OCI-LY3 (cell line): ENCODE data around the gene KRT13.

Experiments
- H2AFZ ChIP-seq: fragments of 200-600, 300-600 bp; shearing (Covaris generic); 2 replicates; pipeline ENCODE4 v1.6.0; 2014; ENCODE audit warnings: antibody characterized with exemption, low read depth, low read length
- H3K27ac ChIP-seq: fragments of 200-600, 300-600 bp; sonication (generic); 2 replicates; pipeline ENCODE4 v1.5.1; 2014; ENCODE audit warnings: mild to moderate bottlenecking, low read length, moderate library complexity, mixed read lengths
- H3K27me3 ChIP-seq: fragments of 200-600, 300-600 bp; sonication (generic); 2 replicates; pipeline ENCODE4 v1.6.1; 2014; ENCODE audit warnings: low read depth, low read length, mixed read lengths
- H3K36me3 ChIP-seq: fragments of 200-600, 300-600 bp; sonication (generic); replicated peaks from 2 replicates; pipeline ENCODE3; 2014; ENCODE audit warnings: low read depth, low read length, mixed read lengths
- H3K4me1 ChIP-seq: fragments of 300-600, 200-600 bp; sonication (generic); 2 replicates; pipeline ENCODE4 v1.6.1; 2014; ENCODE audit warnings: low read length, mixed read lengths
- H3K4me2 ChIP-seq: fragments of 200-600, 300-600 bp; sonication (generic); 2 replicates; pipeline ENCODE4 v1.6.1; 2014; ENCODE audit warnings: low read length, mixed read lengths
- H3K4me3 ChIP-seq: fragments of 300-600, 200-600 bp; sonication (generic); 2 replicates; pipeline ENCODE4 v1.5.1; 2014; ENCODE audit warnings: antibody characterized with exemption, mild to moderate bottlenecking, low read length, moderate library complexity
- H3K79me2 ChIP-seq: fragments of 300-600, 200-600 bp; shearing (Covaris generic); 2 replicates; pipeline ENCODE4 v1.6.1; 2014; ENCODE audit warnings: mild to moderate bottlenecking, low read length, mixed read lengths
- H3K9ac ChIP-seq: fragments of 300-600, 200-600 bp; shearing (Covaris generic); 2 replicates; pipeline ENCODE4 v1.6.0; 2014; ENCODE audit warnings: mild to moderate bottlenecking, low read length, moderate library complexity
- H3K9me3 ChIP-seq: fragments of 200-600, 300-600 bp; shearing (Covaris generic); 2 replicates; pipeline ENCODE4 v1.6.1; 2014; ENCODE audit warnings: low read length, mixed read lengths; ENCODE audit not compliant: insufficient read depth
- H4K20me1 ChIP-seq: fragments of 200-600, 300-600 bp; sonication (generic); 2 replicates; pipeline ENCODE4 v1.6.1; 2016; ENCODE audit warnings: low read length, mixed read lengths; ENCODE audit not compliant: insufficient read depth
- CTCF ChIP-seq: fragments of 200-600, 300-600 bp; sonication (generic); IDR thresholded peaks from 2 replicates; pipeline ENCODE4 v1.5.1; 2014; ENCODE audit warnings: antibody characterized with exemption, low read length, low read depth
- EZH2phosphoT487 ChIP-seq: fragments of 200-600 bp; shearing (Covaris generic); IDR thresholded peaks from 2 replicates; pipeline ENCODE4 v1.6.1; 2018; ENCODE audit warnings: antibody characterized with exemption, mixed run types, low read depth

Gene KRT13

GRCh38 chr17:41511116-41511515 lies 5.7 kb upstream of the KRT13 start:
- Histone ChIP-seq H3K4me2 (no peak overlapping the region), H3K27ac (no peak overlapping the region), H3K27me3 (peaks cover 9% of the 10 kb centered on the region; the same call in 1 of the 2 replicates), H3K4me1 (peaks cover 3% of the 10 kb centered on the region; the same call in 1 of the 2 replicates), H3K36me3 (no peaks in the 10 kb centered on the region), H3K9ac (no peak overlapping the region), H3K4me3 (no peak overlapping the region), H4K20me1 (no peaks in the 10 kb centered on the region), H3K9me3 (no peaks in the 10 kb centered on the region), H2AFZ (no peak overlapping the region), H3K79me2 (no peaks in the 10 kb centered on the region)
- TF ChIP-seq CTCF = no peak
- TF ChIP-seq EZH2phosphoT487 = no peak

- no peak overlapping the region for H2AFZ ChIP-seq
- no peaks in the 10 kb centered on the region for H3K36me3 ChIP-seq
- H3K4me3 ChIP-seq = no peak overlapping the region
- H3K9ac ChIP-seq = no peak overlapping the region
- no peak overlapping the region for H3K27ac ChIP-seq
- no peaks in the 10 kb centered on the region for H3K9me3 ChIP-seq
- peaks cover 5% of the 10 kb centered on the region; the same call in 1 of the 2 replicates for H3K4me1 ChIP-seq
- no peaks in the 10 kb centered on the region for H4K20me1 ChIP-seq
- no peak overlapping the region for H3K4me2 ChIP-seq
- TF ChIP-seq EZH2phosphoT487 (no peak), CTCF (no peak)
- H3K27me3 ChIP-seq = peaks cover 9% of the 10 kb centered on the region; the same call in 1 of the 2 replicates
- H3K79me2 ChIP-seq = no peaks in the 10 kb centered on the region
Observed at GRCh38 chr17:41510251-41511065, 5.0 kb upstream of the KRT13 start.

GRCh38 chr17:41507315-41507880 lies 2.0 kb upstream of the KRT13 start:
- peaks cover 9% of the 10 kb centered on the region; the same call in 1 of the 2 replicates for H3K27me3 ChIP-seq
- no peak for TF ChIP-seq EZH2phosphoT487
- TF ChIP-seq CTCF = no peak
- no peak overlapping the region for H2AFZ ChIP-seq
- no peak overlapping the region for H3K4me2 ChIP-seq
- H3K9me3 ChIP-seq = no peaks in the 10 kb centered on the region
- no peaks in the 10 kb centered on the region for H3K79me2 ChIP-seq
- H3K4me1 ChIP-seq = peaks cover 5% of the 10 kb centered on the region; the same call in 1 of the 2 replicates
- no peaks in the 10 kb centered on the region for H3K36me3 ChIP-seq
- no peak overlapping the region for H3K4me3 ChIP-seq
- H3K9ac ChIP-seq = no peak overlapping the region
- H3K27ac ChIP-seq = no peak overlapping the region
- H4K20me1 ChIP-seq = no peaks in the 10 kb centered on the region
